Smooth muscle cell (in vitro differentiated cells): ENCODE measurements around the gene ACAD11. TPM values are rescaled to one million over a fixed set of nuclear protein-coding genes. Genes with fewer than 3 reads are reported as not detected.
A peak's percentile ranks its signal among the peaks of the same experiment; 100 is the strongest.

ENCODE experiments used
- DNase-seq: peaks from one replicate; lab custom pipeline; 2025; ENCODE audit not compliant: unreplicated experiment; lab: John Stamatoyannopoulos, UW
- H2AFZ ChIP-seq: fragments of 200-600 bp; sonication (generic); 2 replicates; pipeline ENCODE4 v1.6.0; 2016; ENCODE audit warnings: antibody characterized with exemption, low read depth, mild to moderate bottlenecking
- H3F3A ChIP-seq: fragments of 200-600 bp; sonication (generic); 2 replicates; pipeline ENCODE4 v1.6.0; 2017; ENCODE audit warnings: antibody characterized with exemption, low read depth
- H3K27ac ChIP-seq: fragments of 200-600 bp; sonication (generic); 2 replicates; pipeline ENCODE4 v1.5.1; 2016; ENCODE audit warnings: low read depth, mild to moderate bottlenecking
- H3K27me3 ChIP-seq: fragments of 200-600 bp; sonication (generic); 2 replicates; pipeline ENCODE4 v1.6.1; 2016; ENCODE audit warnings: low read depth, mild to moderate bottlenecking
- H3K36me3 ChIP-seq: fragments of 200-600 bp; sonication (generic); 2 replicates; pipeline ENCODE4 v1.5.1; 2016; ENCODE audit warnings: low read depth
- H3K4me1 ChIP-seq: fragments of 200-600 bp; sonication (generic); 2 replicates; pipeline ENCODE4 v1.5.1; 2016; ENCODE audit warnings: low read depth
- H3K4me2 ChIP-seq: fragments of 200-600 bp; sonication (generic); 2 replicates; pipeline ENCODE4 v1.6.0; 2016; ENCODE audit warnings: mild to moderate bottlenecking
- H3K4me3 ChIP-seq: fragments of 200-600 bp; sonication (generic); 2 replicates; pipeline ENCODE4 v1.5.1; 2016; ENCODE audit warnings: mild to moderate bottlenecking
- H3K79me2 ChIP-seq: fragments of 200-600 bp; sonication (generic); 2 replicates; pipeline ENCODE4 v1.6.0; 2016; ENCODE audit warnings: low read depth, mild to moderate bottlenecking
- H3K9ac ChIP-seq: fragments of 200-600 bp; sonication (generic); 2 replicates; pipeline ENCODE4 v1.6.0; 2016; ENCODE audit warnings: low read depth
- H3K9me3 ChIP-seq: fragments of 200-600 bp; sonication (generic); replicated peaks from 2 replicates; pipeline ENCODE4 v1.5.1; 2016; ENCODE audit warnings: low read depth
- H4K20me1 ChIP-seq: fragments of 200-600 bp; sonication (generic); 2 replicates; pipeline ENCODE4 v1.6.0; 2016; ENCODE audit warnings: low read depth
- WGBS: methylation state at CpG from one replicate; pipeline ENCODE4 v1.1.7; 2016; ENCODE audit warnings: low lambda C conversion rate; 5-methylcytosine and 5-hydroxymethylcytosine counted together
- polyA plus RNA-seq: library from polyadenylated mRNA; unstranded; fragments of >200 nt; fragmentation: Nextera tagmentation; extraction: Ambion mirVana; gene quantifications from 2 replicates; pipeline ENCODE4 v1.2.1, GENCODE V29; 2016
- total RNA-seq: library from RNA; depleted of rRNA; stranded (reverse); fragments of >200 nt; gene quantifications from 2 replicates; pipeline ENCODE4 v1.2.3, GENCODE V29; 2014
- TF ChIP-seq, protein P1 (sequence below): fragments of 200-600 bp; sonication (generic); IDR thresholded peaks from 2 replicates; pipeline ENCODE4 v1.5.1; 2017; ENCODE audit warnings: borderline replicate concordance, mild to moderate bottlenecking, antibody characterized with exemption; ENCODE audit not compliant: insufficient read depth, poor library complexity, severe bottlenecking

ACAD11 gene
- total and polyA plus RNA-seq, 2 experiments from 2014 or later = 24.8 to 28.3 TPM

DNA sequence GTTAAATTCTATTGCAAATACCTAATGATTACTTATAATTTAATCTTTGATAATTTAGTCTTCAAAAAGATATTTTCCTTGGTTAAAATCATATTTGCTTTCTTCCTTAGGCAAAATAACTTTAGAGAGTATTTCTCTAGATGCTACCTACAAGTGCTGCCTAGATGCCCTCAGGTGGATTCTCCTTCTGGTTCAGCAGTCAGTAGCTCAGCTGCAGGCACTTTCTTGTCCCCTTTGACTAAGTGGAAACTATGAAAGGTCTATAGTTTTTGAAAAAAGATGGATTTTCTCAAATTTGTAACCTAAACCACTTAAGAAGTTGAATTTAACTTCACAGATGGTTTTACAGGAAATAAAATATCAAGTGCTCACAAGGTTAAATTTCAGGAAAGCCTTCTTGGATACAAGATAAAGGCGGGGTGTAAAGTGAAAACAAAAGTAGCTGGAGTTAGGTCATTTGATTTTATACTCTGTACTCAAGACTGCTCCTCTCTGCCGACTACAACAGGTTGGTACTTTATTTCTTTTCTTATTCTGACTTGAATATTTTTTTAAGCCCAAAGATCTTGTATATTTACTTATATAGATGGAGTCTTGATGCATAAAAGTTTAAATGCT is 62.7 kb downstream of the ACAD11 start, which contains the start of gene ACKR4:
TSS of gene ACKR4 (plus strand) at position 455 of the 618 bp plus-strand sequence. CDS start 3,128 bp downstream, outside the sequence.
- 90% methylated on average over 2 of the region's 2 CpGs for WGBS
- H3F3A ChIP-seq = no peaks in the 10 kb centered on the region
- no peaks in the 10 kb centered on the region for H3K9me3 ChIP-seq
- H4K20me1 ChIP-seq = no peaks in the 10 kb centered on the region
- no peak within 1 kb of the TSS for H2AFZ ChIP-seq
- H3K4me1 ChIP-seq = peaks cover 16% of the 10 kb centered on the region
- H3K36me3 ChIP-seq = no peaks in the 10 kb centered on the region
- no peak within 1 kb of the TSS for H3K4me2 ChIP-seq
- no peak within 1 kb of the TSS for H3K27ac ChIP-seq
- TF ChIP-seq, protein P1, sequence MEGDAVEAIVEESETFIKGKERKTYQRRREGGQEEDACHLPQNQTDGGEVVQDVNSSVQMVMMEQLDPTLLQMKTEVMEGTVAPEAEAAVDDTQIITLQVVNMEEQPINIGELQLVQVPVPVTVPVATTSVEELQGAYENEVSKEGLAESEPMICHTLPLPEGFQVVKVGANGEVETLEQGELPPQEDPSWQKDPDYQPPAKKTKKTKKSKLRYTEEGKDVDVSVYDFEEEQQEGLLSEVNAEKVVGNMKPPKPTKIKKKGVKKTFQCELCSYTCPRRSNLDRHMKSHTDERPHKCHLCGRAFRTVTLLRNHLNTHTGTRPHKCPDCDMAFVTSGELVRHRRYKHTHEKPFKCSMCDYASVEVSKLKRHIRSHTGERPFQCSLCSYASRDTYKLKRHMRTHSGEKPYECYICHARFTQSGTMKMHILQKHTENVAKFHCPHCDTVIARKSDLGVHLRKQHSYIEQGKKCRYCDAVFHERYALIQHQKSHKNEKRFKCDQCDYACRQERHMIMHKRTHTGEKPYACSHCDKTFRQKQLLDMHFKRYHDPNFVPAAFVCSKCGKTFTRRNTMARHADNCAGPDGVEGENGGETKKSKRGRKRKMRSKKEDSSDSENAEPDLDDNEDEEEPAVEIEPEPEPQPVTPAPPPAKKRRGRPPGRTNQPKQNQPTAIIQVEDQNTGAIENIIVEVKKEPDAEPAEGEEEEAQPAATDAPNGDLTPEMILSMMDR = no peak
- no peaks in the 10 kb centered on the region for H3K79me2 ChIP-seq
- H3K27me3 ChIP-seq = no peaks in the 10 kb centered on the region
- no peak for DNase-seq
- H3K9ac ChIP-seq = no peak within 1 kb of the TSS
- no peak within 1 kb of the TSS for H3K4me3 ChIP-seq

DNA sequence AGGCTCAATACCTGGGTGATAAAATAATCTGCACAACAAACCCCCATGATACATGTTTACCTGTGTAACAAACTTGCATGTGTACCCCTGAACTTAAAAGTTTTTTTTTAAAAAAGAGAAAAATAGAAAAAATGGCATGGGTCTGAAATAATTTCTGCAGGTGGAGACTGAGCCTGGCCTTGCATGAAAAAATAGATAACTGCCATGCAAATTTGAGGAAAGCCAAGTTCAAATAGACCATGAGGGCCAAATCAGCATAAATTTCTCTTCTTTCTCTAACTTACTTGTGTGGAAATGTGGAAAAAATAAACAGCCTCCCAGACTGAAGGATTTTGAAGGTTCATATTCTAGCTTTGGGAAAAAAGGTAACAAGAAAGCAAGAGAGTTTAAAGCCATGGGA is 63.3 kb downstream of the ACAD11 start:
- H3K4me1 ChIP-seq = peaks cover 16% of the 10 kb centered on the region
- no peak overlapping the region for H3K4me2 ChIP-seq
- no peak overlapping the region for H3K27ac ChIP-seq

DNA sequence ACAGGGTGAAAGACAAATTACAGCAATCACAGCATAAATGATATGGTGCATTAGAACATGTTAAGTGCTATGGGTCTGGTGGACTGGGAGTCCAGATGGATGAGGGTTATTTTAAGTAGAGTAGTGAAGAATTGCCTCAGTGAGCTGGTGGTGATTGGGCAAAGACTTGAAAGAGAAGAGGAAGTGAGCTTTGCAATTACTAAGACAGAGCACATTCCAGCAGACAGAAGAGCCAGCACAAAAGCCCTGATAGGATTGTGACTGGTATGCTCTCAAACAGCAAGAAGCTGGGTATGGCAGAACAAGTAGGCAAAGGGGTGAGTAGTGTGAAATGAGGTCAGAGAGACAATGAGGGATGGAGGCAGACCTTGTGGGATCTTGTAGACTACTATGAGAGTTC is 64.6 kb downstream of the ACAD11 start:
- H3K36me3 ChIP-seq = no peaks in the 10 kb centered on the region
- no peaks in the 10 kb centered on the region for H3K9me3 ChIP-seq
- TF ChIP-seq, protein P1 = no peak
- H3K9ac ChIP-seq = peak overlapping the region; percentile 32
- no peak overlapping the region for H3K4me3 ChIP-seq
- no peaks in the 10 kb centered on the region for H4K20me1 ChIP-seq
- H3K79me2 ChIP-seq = no peaks in the 10 kb centered on the region
- no peak for DNase-seq
- no peaks in the 10 kb centered on the region for H3K27me3 ChIP-seq
- H3F3A ChIP-seq = no peaks in the 10 kb centered on the region
- H3K27ac ChIP-seq = peak overlapping the region; percentile 93
- no peak overlapping the region for H2AFZ ChIP-seq
- peak overlapping the region; percentile 75 for H3K4me2 ChIP-seq
- H3K4me1 ChIP-seq = peaks cover 16% of the 10 kb centered on the region

More for the DNA sequence above, 63.3 kb downstream of the ACAD11 start:
- TF ChIP-seq, protein P1 = no peak
- no peaks in the 10 kb centered on the region for H3F3A ChIP-seq
- no peak overlapping the region for H3K4me3 ChIP-seq
- no peak overlapping the region for H2AFZ ChIP-seq
- no peak overlapping the region for H3K9ac ChIP-seq
- H3K9me3 ChIP-seq = no peaks in the 10 kb centered on the region
- no peak for DNase-seq
- no peaks in the 10 kb centered on the region for H3K27me3 ChIP-seq
- H4K20me1 ChIP-seq = no peaks in the 10 kb centered on the region
- H3K36me3 ChIP-seq = no peaks in the 10 kb centered on the region
- H3K79me2 ChIP-seq = no peaks in the 10 kb centered on the region

DNA sequence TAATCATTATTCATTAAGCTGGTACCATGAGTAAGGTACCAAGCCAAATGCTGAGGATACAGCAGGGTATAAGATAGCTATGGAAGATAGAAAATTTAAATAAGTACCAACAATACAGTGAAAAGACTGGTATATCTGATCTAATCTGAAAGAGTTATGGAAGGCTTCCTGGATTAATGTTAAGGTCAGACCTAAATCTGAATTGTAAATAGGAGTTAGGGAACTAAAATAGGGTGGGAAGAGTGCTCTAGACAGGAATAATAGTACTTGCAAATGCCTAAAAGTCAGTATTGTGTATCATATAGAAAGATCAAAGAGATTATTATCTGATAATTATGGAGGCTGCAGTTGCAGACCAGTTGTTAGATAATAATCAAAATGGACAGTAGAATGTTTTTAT is 65.1 kb downstream of the ACAD11 start:
- H3K4me3 ChIP-seq = no peak overlapping the region
- TF ChIP-seq, protein P1 = no peak

More for the DNA sequence above, 65.1 kb downstream of the ACAD11 start:
- H3K27me3 ChIP-seq = no peaks in the 10 kb centered on the region
- H3K36me3 ChIP-seq = no peaks in the 10 kb centered on the region
- no peaks in the 10 kb centered on the region for H3F3A ChIP-seq
- peaks cover 16% of the 10 kb centered on the region for H3K4me1 ChIP-seq
- no peak for DNase-seq
- peak overlapping the region; percentile 75 for H3K4me2 ChIP-seq
- H3K27ac ChIP-seq = peak overlapping the region; percentile 93
- no peaks in the 10 kb centered on the region for H3K79me2 ChIP-seq
- H2AFZ ChIP-seq = no peak overlapping the region
- peak overlapping the region; percentile 32 for H3K9ac ChIP-seq
- H3K9me3 ChIP-seq = no peaks in the 10 kb centered on the region
- no peaks in the 10 kb centered on the region for H4K20me1 ChIP-seq
